H1 (cell line): ENCODE measurements around the gene APOBR. TPM values are rescaled to one million over a fixed set of nuclear protein-coding genes. Genes with fewer than 3 reads are reported as not detected.

ENCODE experiments used
- CTCF ChIA-PET: fragments of 300-600 bp; sonication (Branson Sonifier 250); formaldehyde crosslinking; loops from one replicate; lab custom pipeline; 2021; ENCODE audit not compliant: partially characterized antibody; lab: Charles Lee
- POLR2A ChIA-PET: fragments of 300-600 bp; sonication (Branson Sonifier 250); formaldehyde crosslinking; loops from one replicate; lab custom pipeline; 2021; ENCODE audit warnings: inconsistent platforms; ENCODE audit not compliant: partially characterized antibody; lab: Charles Lee
- DNase-seq, 2 experiments: peaks; one replicate each; pipeline versions ENCODE4 v3.0.0 to v3.0.0-alpha.2; 2010 to 2022; ENCODE audit warnings: low spot score in 2 of 2, low read depth in 1 of 2, mixed read lengths in 1 of 2
- FAIRE-seq: peaks from 2 replicates; lab custom pipeline; 2011; peaks lifted over from hg19 to GRCh38; lab: Jason Lieb, UNC
- H2AFZ ChIP-seq: 2 replicates; pipeline ENCODE4 v1.8.1; 2012; ENCODE audit warnings: low read length, inconsistent platforms
- H2AK5ac ChIP-seq: 2 replicates; pipeline ENCODE4 v1.6.1; 2013; ENCODE audit warnings: low read depth, low read length
- H2BK120ac ChIP-seq: replicated peaks from 2 replicates; pipeline ENCODE3; 2013; ENCODE audit warnings: low read depth, low read length, inconsistent platforms
- H2BK12ac ChIP-seq: 2 replicates; pipeline ENCODE4 v1.6.1; 2013; ENCODE audit warnings: low read depth, low read length
- H2BK15ac ChIP-seq: 2 replicates; pipeline ENCODE4 v1.6.1; 2013; ENCODE audit warnings: low read length
- H2BK20ac ChIP-seq: 2 replicates; pipeline ENCODE4 v1.6.1; 2013; ENCODE audit warnings: low read length
- H2BK5ac ChIP-seq: 2 replicates; pipeline ENCODE4 v1.6.1; 2013; ENCODE audit warnings: low read depth, low read length
- H3K14ac ChIP-seq: 2 replicates; pipeline ENCODE4 v1.6.1; 2013; ENCODE audit warnings: inconsistent platforms; ENCODE audit not compliant: insufficient read length
- H3K18ac ChIP-seq: 2 replicates; pipeline ENCODE4 v1.6.1; 2013; ENCODE audit warnings: low read length; ENCODE audit errors: extremely low read depth
- H3K23ac ChIP-seq: 2 replicates; pipeline ENCODE4 v1.6.1; 2013; ENCODE audit warnings: inconsistent platforms; ENCODE audit not compliant: insufficient read length
- H3K23me2 ChIP-seq: 2 replicates; pipeline ENCODE4 v1.6.1; 2013; ENCODE audit warnings: low read depth, low read length
- H3K27ac ChIP-seq: 2 replicates; pipeline ENCODE4 v1.6.1; 2011; ENCODE audit warnings: low read depth, low read length, inconsistent platforms
- H3K27me3 ChIP-seq, 4 experiments: replicated peaks in 1 of 4; 1 replicate in 1 of 4; 2 replicates in 3 of 4; pipeline versions ENCODE4 v1.6.1 to v1.8.1; 2011 to 2013; ENCODE audit warnings: low read length in 3 of 4, mild to moderate bottlenecking in 3 of 4, inconsistent platforms in 2 of 4, mixed read lengths in 2 of 4, moderate library complexity in 1 of 4; ENCODE audit not compliant: control insufficient read depth in 3 of 4, insufficient read depth in 3 of 4; ENCODE audit errors: extremely low read depth in 1 of 4
- H3K36me3 ChIP-seq, 4 experiments: 2 replicates each; pipeline versions ENCODE4 v1.6.1 to v1.8.1; 2011 to 2013; ENCODE audit warnings: mild to moderate bottlenecking in 4 of 4, low read length in 3 of 4, moderate library complexity in 2 of 4, control low read depth in 1 of 4, inconsistent platforms in 1 of 4; ENCODE audit not compliant: insufficient read depth in 4 of 4, control insufficient read depth in 2 of 4
- H3K4ac ChIP-seq: replicated peaks from 2 replicates; pipeline ENCODE3; 2013; ENCODE audit warnings: low read length, low read depth, mixed read lengths, inconsistent platforms; ENCODE audit not compliant: insufficient read length
- H3K4me1 ChIP-seq, 4 experiments: replicated peaks in 1 of 4; 1 replicate in 1 of 4; 2 replicates in 3 of 4; pipeline versions ENCODE4 v1.6.1 to v1.8.1; 2011 to 2013; ENCODE audit warnings: low read length in 3 of 4, inconsistent platforms in 2 of 4, mixed read lengths in 1 of 4; ENCODE audit not compliant: insufficient read depth in 4 of 4, control insufficient read depth in 3 of 4
- H3K4me2 ChIP-seq, 2 experiments: 2 replicates each; pipeline versions ENCODE4 v1.6.1 to v1.8.1; 2011 to 2013; ENCODE audit warnings: low read depth in 2 of 2, low read length in 2 of 2, control low read depth in 1 of 2, inconsistent platforms in 1 of 2, mild to moderate bottlenecking in 1 of 2; ENCODE audit not compliant: insufficient read depth in 1 of 2
- H3K4me3 ChIP-seq, 4 experiments: fragments of 200-600, 300-600 bp in 1 of 4; sonication (generic), shearing (Covaris generic), sonication (Bioruptor Twin) in 1 of 4; 2 replicates each; pipeline versions ENCODE4 v1.5.1 to v1.8.1; 2011 to 2016; ENCODE audit warnings: low read length in 4 of 4, low read depth in 3 of 4, control low read depth in 2 of 4, inconsistent platforms in 2 of 4, mild to moderate bottlenecking in 2 of 4, mixed read lengths in 1 of 4, moderate library complexity in 1 of 4; ENCODE audit not compliant: insufficient read depth in 2 of 4; ENCODE audit errors: extremely low read depth in 1 of 4
- H3K56ac ChIP-seq: replicated peaks from 2 replicates; pipeline ENCODE3; 2013; ENCODE audit warnings: low read depth, mild to moderate bottlenecking, mixed read lengths, low read length, inconsistent platforms; ENCODE audit not compliant: insufficient read length
- H3K79me1 ChIP-seq: 2 replicates; pipeline ENCODE4 v1.6.1; 2013; ENCODE audit warnings: low read depth, low read length, control low read depth
- H3K79me2 ChIP-seq, 2 experiments: 2 replicates each; pipeline versions ENCODE4 v1.6.1 to v1.8.1; 2012 to 2013; ENCODE audit warnings: low read length in 2 of 2, mild to moderate bottlenecking in 2 of 2, inconsistent platforms in 1 of 2; ENCODE audit not compliant: insufficient read depth in 2 of 2, control insufficient read depth in 1 of 2
- H3K9ac ChIP-seq, 4 experiments: replicated peaks in 1 of 4; 1 replicate in 1 of 4; 2 replicates in 3 of 4; pipeline versions ENCODE4 v1.6.1 to v1.8.1; 2011 to 2013; ENCODE audit warnings: low read depth in 3 of 4, low read length in 3 of 4, control low read depth in 2 of 4, mild to moderate bottlenecking in 2 of 4, moderate library complexity in 2 of 4, inconsistent platforms in 1 of 4; ENCODE audit errors: extremely low read depth in 1 of 4
- H3K9me3 ChIP-seq, 2 experiments: 2 replicates each; pipeline versions ENCODE4 v1.6.1 to v1.8.1; 2012 to 2013; ENCODE audit warnings: mild to moderate bottlenecking in 2 of 2, moderate library complexity in 2 of 2, control low read depth in 1 of 2, inconsistent platforms in 1 of 2, low read depth in 1 of 2, low read length in 1 of 2, mixed read lengths in 1 of 2; ENCODE audit not compliant: insufficient read depth in 2 of 2
- H4K20me1 ChIP-seq, 2 experiments: replicated peaks in 1 of 2; 2 replicates each; pipeline versions ENCODE3 to v1.8.1; 2011 to 2013; ENCODE audit warnings: inconsistent platforms in 2 of 2, low read length in 2 of 2, mild to moderate bottlenecking in 1 of 2; ENCODE audit not compliant: insufficient read depth in 2 of 2, control insufficient read depth in 1 of 2
- H4K5ac ChIP-seq: 2 replicates; pipeline ENCODE4 v1.6.1; 2013; ENCODE audit warnings: low read length, low read depth, mixed read lengths, inconsistent platforms; ENCODE audit not compliant: insufficient read length
- H4K8ac ChIP-seq: 2 replicates; pipeline ENCODE4 v1.8.0; 2013; ENCODE audit warnings: mild to moderate bottlenecking, moderate library complexity, low read length, inconsistent platforms; ENCODE audit not compliant: insufficient read depth; ENCODE audit errors: extremely low read depth
- H4K91ac ChIP-seq: replicated peaks from 2 replicates; pipeline ENCODE3; 2013; ENCODE audit warnings: low read length, mixed read lengths, inconsistent platforms; ENCODE audit not compliant: insufficient read length
- BACH1 ChIP-seq: IDR thresholded peaks from 2 replicates; pipeline ENCODE4 v1.6.1; 2012; ENCODE audit warnings: low read length, improper control_type of control experiment
- BCL11A ChIP-seq, 2 experiments: IDR thresholded peaks; one replicate each; pipeline ENCODE4 v1.6.1; 2011; ENCODE audit warnings: low read depth in 2 of 2, low read length in 2 of 2, mild to moderate bottlenecking in 2 of 2
- CREB1 ChIP-seq: IDR thresholded peaks from 2 replicates; pipeline ENCODE4 v1.6.1; 2012; ENCODE audit warnings: inconsistent platforms
- CTCF ChIP-seq, 3 experiments: IDR thresholded peaks; 1 replicate in 2 of 3; 2 replicates in 1 of 3; pipeline versions ENCODE4 v1.5.1 to v1.6.1; 2011; ENCODE audit warnings: low read length in 3 of 3, mild to moderate bottlenecking in 3 of 3, inconsistent platforms in 2 of 3, low read depth in 1 of 3, moderate library complexity in 1 of 3; ENCODE audit not compliant: insufficient read depth in 1 of 3; ENCODE audit errors: control extremely low read depth in 1 of 3
- EZH2 ChIP-seq: fragments of 200-600 bp; sonication (generic); IDR thresholded peaks from 2 replicates; pipeline ENCODE4 v1.7.1; 2012; ENCODE audit warnings: low read depth, mild to moderate bottlenecking, moderate library complexity, low read length, inconsistent platforms; ENCODE audit not compliant: severe bottlenecking
- MAFK ChIP-seq: IDR thresholded peaks from 2 replicates; pipeline ENCODE4 v1.6.1; 2012; ENCODE audit warnings: low read depth, mild to moderate bottlenecking, improper control_type of control experiment, low read length
- PHF8 ChIP-seq: fragments of 200-600 bp; sonication (generic); conservative IDR thresholded peaks from 2 replicates; pipeline ENCODE4 v1.7.1; 2012; ENCODE audit warnings: low read depth, mild to moderate bottlenecking, inconsistent platforms, low read length, moderate library complexity
- SP1 ChIP-seq: IDR thresholded peaks from 2 replicates; pipeline ENCODE4 v1.6.1; 2011; ENCODE audit warnings: low read depth, low read length
- SP2 ChIP-seq: IDR thresholded peaks from 2 replicates; pipeline ENCODE4 v1.6.1; 2012; ENCODE audit warnings: mild to moderate bottlenecking, low read length, inconsistent platforms
- TCF12 ChIP-seq: IDR thresholded peaks from 2 replicates; pipeline ENCODE4 v1.6.1; 2011; ENCODE audit warnings: low read depth, mild to moderate bottlenecking, low read length
- WGBS, 2 experiments: shearing (Covaris generic) in 1 of 2; methylation state at CpG; one replicate each; pipeline versions ENCODE4 v1.1.6 to v1.1.7; 2013 to 2015; ENCODE audit warnings: low lambda C conversion rate in 2 of 2, mixed read lengths in 2 of 2, inconsistent platforms in 1 of 2, low coverage in 1 of 2, missing lambda C conversion rate in 1 of 2; ENCODE audit not compliant: insufficient replicate concordance in 2 of 2, insufficient coverage in 1 of 2, insufficient read length in 1 of 2; ENCODE audit errors: extremely low coverage in 1 of 2, missing lambda C conversion rate in 1 of 2; 5-methylcytosine and 5-hydroxymethylcytosine counted together
- polyA plus RNA-seq, 7 experiments: library from polyadenylated mRNA; depleted of rRNA in 3 of 7; stranded (reverse) in 5 of 7; unstranded in 2 of 7; fragments of >200 nt in 5 of 7; fragments of 200-250 nt in 2 of 7; gene quantifications; 1 replicate in 5 of 7; 2 replicates in 1 of 7; 4 replicates in 1 of 7; pipeline versions ENCODE4 v1.2.1 to v1.2.3, GENCODE V29; 2011 to 2013; ENCODE audit warnings: missing spikeins in 2 of 7, mixed read lengths in 2 of 7
- total RNA-seq: library from RNA; stranded (reverse); fragmentation: NEBNext Ultra II Directional; extraction: Animal tissue kit (Norgen Biotek cat#: 25700); gene quantifications from 2 replicates; pipeline ENCODE4 v1.2.1, GENCODE V29; 2021

The APOBR gene
- total and polyA plus RNA-seq, 2 of the 8 experiments (the other 6 are each of a cell fraction or from before 2014, with no cell fraction given): not detected

GRCh38 chr16:28540346-28540745 lies 45.9 kb downstream of the APOBR start:
- Histone ChIP-seq H3K79me2 (no peaks in the 10 kb centered on the region), H2AK5ac (no peak overlapping the region), H4K5ac (no peak overlapping the region), H3K18ac (no peak overlapping the region), H4K8ac (no peak overlapping the region), H3K27ac (no peak overlapping the region), H3K4me1 (peaks cover 0 to 4% (median 1%) of the 10 kb centered on the region in 4 experiments; a peak in 2 of 7 replicates), H2BK120ac (no peak overlapping the region), H2BK5ac (no peak overlapping the region), H4K20me1 (no peaks in the 10 kb centered on the region), H3K4me3 (no peak overlapping the region), H3K23me2 (no peaks in the 10 kb centered on the region), H3K9ac (no peak overlapping the region), H2BK20ac (no peak overlapping the region), H3K23ac (no peak overlapping the region), H3K79me1 (no peaks in the 10 kb centered on the region), H3K36me3 (no peaks in the 10 kb centered on the region), H2AFZ (no peak overlapping the region), H3K56ac (no peak overlapping the region), H4K91ac (no peak overlapping the region), H3K27me3 (no peaks in the 10 kb centered on the region), H2BK12ac (no peak overlapping the region), H3K14ac (no peak overlapping the region), H3K4me2 (no peak overlapping the region), H3K9me3 (no peaks in the 10 kb centered on the region), H2BK15ac (no peak overlapping the region), H3K4ac (no peak overlapping the region)
- TF ChIP-seq PHF8 (no peak), BACH1 (no peak), SP2 (no peak), SP1 (no peak), TCF12 (no peak), CTCF (IDR thresholded peaks at IDR 0.05; ENCODE audit: control extremely low read depth in 1 of 3, insufficient read depth in 1 of 3, low read depth in 1 of 3, low read length in 3 of 3) (no peak), EZH2 (no peak), BCL11A (IDR thresholded peaks at IDR 0.05; ENCODE audit: low read depth in 2 of 2, low read length in 2 of 2) (no peak), CREB1 (no peak), MAFK (no peak)
- CTCF ChIA-PET: no interaction called here
- no peak for FAIRE-seq
- POLR2A ChIA-PET: no interaction called here
- WGBS, 2 experiments: 87% methylated on average over 3 of the region's 3 CpGs; no CpG with 5 or more reads in 1 of the 2 experiments
- DNase-seq: no peak
